Measurements from ENCODE around the gene ZP1.

DNA sequence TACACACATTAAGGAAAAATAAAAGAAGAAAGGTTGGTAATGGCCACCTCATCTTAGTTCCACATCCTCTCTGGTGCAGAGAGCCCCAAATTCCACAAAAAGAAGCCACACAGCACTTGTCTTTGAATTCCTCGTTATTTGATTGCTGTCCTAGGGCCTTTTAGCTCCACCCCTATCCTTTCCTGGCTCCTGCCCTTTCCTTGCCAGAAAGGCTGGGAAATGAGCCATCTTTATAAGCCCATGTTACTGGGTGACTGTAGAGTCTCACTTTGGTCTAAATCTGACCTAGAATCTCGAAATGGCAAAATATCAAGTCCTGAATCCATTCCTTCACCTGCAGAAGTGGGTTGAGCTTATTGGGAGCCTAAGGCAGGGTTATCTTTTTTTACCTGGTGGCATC, 52.6 kb downstream of the ZP1 start:
- TF ChIP-seq, protein P1, sequence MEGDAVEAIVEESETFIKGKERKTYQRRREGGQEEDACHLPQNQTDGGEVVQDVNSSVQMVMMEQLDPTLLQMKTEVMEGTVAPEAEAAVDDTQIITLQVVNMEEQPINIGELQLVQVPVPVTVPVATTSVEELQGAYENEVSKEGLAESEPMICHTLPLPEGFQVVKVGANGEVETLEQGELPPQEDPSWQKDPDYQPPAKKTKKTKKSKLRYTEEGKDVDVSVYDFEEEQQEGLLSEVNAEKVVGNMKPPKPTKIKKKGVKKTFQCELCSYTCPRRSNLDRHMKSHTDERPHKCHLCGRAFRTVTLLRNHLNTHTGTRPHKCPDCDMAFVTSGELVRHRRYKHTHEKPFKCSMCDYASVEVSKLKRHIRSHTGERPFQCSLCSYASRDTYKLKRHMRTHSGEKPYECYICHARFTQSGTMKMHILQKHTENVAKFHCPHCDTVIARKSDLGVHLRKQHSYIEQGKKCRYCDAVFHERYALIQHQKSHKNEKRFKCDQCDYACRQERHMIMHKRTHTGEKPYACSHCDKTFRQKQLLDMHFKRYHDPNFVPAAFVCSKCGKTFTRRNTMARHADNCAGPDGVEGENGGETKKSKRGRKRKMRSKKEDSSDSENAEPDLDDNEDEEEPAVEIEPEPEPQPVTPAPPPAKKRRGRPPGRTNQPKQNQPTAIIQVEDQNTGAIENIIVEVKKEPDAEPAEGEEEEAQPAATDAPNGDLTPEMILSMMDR (conservative IDR thresholded peaks at IDR 0.05; ENCODE audit: low read length) = no peak
- TF ChIP-seq EZH2phosphoT487 (IDR thresholded peaks at IDR 0.05; ENCODE audit: borderline replicate concordance) = no peak
